Mesendoderm (in vitro differentiated cells): ENCODE data around the gene RGL3.
A peak's percentile ranks its signal among the peaks of the same experiment; 100 is the strongest.
"Not testable (repeated sequence)": the region's sequence is repeated elsewhere in the genome, so short reads cannot be mapped to it uniquely, and the experiment has no call there.

Source experiments
- DNase-seq: peaks from one replicate; pipeline ENCODE4 v3.0.0; 2013
- H2AK5ac ChIP-seq: 2 replicates; pipeline ENCODE4 v1.6.1; 2013; ENCODE audit warnings: low read length, inconsistent platforms
- H2BK120ac ChIP-seq: 2 replicates; pipeline ENCODE4 v1.6.1; 2013; ENCODE audit warnings: low read depth, mild to moderate bottlenecking, low read length, moderate library complexity, mixed read lengths
- H2BK15ac ChIP-seq: replicated peaks from 2 replicates; pipeline ENCODE4 v1.6.1; 2013; ENCODE audit warnings: low read depth, mild to moderate bottlenecking, moderate library complexity
- H2BK5ac ChIP-seq: 2 replicates; pipeline ENCODE4 v1.6.1; 2013; ENCODE audit warnings: low read length, inconsistent platforms
- H3K18ac ChIP-seq: 2 replicates; pipeline ENCODE4 v1.6.1; 2013; ENCODE audit warnings: mild to moderate bottlenecking, low read length, mixed read lengths
- H3K23ac ChIP-seq: one replicate; pipeline ENCODE4 v1.6.1; 2013; ENCODE audit warnings: low read length
- H3K27ac ChIP-seq: 2 replicates; pipeline ENCODE4 v1.5.1; 2013; ENCODE audit warnings: low read depth, mild to moderate bottlenecking, inconsistent platforms, low read length, moderate library complexity
- H3K27me3 ChIP-seq: 2 replicates; pipeline ENCODE4 v1.6.1; 2013; ENCODE audit warnings: low read length, control low read depth, mild to moderate bottlenecking, inconsistent platforms; ENCODE audit not compliant: insufficient read depth, poor library complexity
- H3K36me3 ChIP-seq: 2 replicates; pipeline ENCODE4 v1.6.1; 2013; ENCODE audit warnings: low read length, inconsistent platforms; ENCODE audit not compliant: control insufficient read depth, insufficient read depth
- H3K4ac ChIP-seq: one replicate; pipeline ENCODE4 v1.6.1; 2013; ENCODE audit warnings: low read depth, mild to moderate bottlenecking, low read length, moderate library complexity
- H3K4me1 ChIP-seq: 2 replicates; pipeline ENCODE4 v1.6.1; 2013; ENCODE audit warnings: low read depth, low read length, inconsistent platforms; ENCODE audit not compliant: control insufficient read depth
- H3K4me2 ChIP-seq: 2 replicates; pipeline ENCODE4 v1.6.1; 2013; ENCODE audit warnings: low read length
- H3K4me3 ChIP-seq: 2 replicates; pipeline ENCODE4 v1.5.1; 2013; ENCODE audit warnings: mild to moderate bottlenecking, low read length
- H3K56ac ChIP-seq: one replicate; pipeline ENCODE4 v1.6.1; 2013; ENCODE audit warnings: low read length
- H3K79me1 ChIP-seq: 2 replicates; pipeline ENCODE4 v1.6.1; 2013; ENCODE audit warnings: low read length, inconsistent platforms
- H3K79me2 ChIP-seq: 2 replicates; pipeline ENCODE4 v1.6.1; 2013; ENCODE audit warnings: mild to moderate bottlenecking, low read length; ENCODE audit not compliant: control insufficient read depth, insufficient read depth
- H3K9ac ChIP-seq: 2 replicates; pipeline ENCODE4 v1.6.1; 2013; ENCODE audit warnings: low read length, inconsistent platforms
- H4K5ac ChIP-seq: one replicate; pipeline ENCODE4 v1.6.1; 2013; ENCODE audit warnings: low read length
- H4K8ac ChIP-seq: one replicate; pipeline ENCODE4 v1.6.1; 2013; ENCODE audit warnings: low read depth, mild to moderate bottlenecking, control low read depth, low read length, moderate library complexity
- WGBS: extraction: QIAGEN DNeasy Blood & Tissue Kit; methylation state at CpG from one replicate; pipeline ENCODE4 v1.1.7; 2013; ENCODE audit warnings: low lambda C conversion rate, missing lambda C conversion rate; ENCODE audit not compliant: insufficient coverage; ENCODE audit errors: extremely low coverage; 5-methylcytosine and 5-hydroxymethylcytosine counted together

RGL3 gene

GRCh38 chr19:11380653-11381537 lies 38.2 kb downstream of the RGL3 start:
- no peaks in the 10 kb centered on the region for H3K36me3 ChIP-seq
- DNase-seq, result peak; percentile 100
- H3K9ac ChIP-seq, result peak overlapping the region; percentile 75
- H3K4me1 ChIP-seq, result no peaks in the 10 kb centered on the region
- no peak overlapping the region for H2AK5ac ChIP-seq
- no CpG with 5 or more reads among the region's 54 CpGs for WGBS
- peak overlapping the region; percentile 79 for H3K4me2 ChIP-seq
- H2BK120ac ChIP-seq, result no peak overlapping the region
- no peak overlapping the region for H3K23ac ChIP-seq
- no peaks in the 10 kb centered on the region for H3K79me2 ChIP-seq
- no peak overlapping the region for H2BK5ac ChIP-seq
- H4K8ac ChIP-seq, result no peak overlapping the region
- peak overlapping the region; percentile 72 for H3K4me3 ChIP-seq
- peak overlapping the region; percentile 34 for H3K27ac ChIP-seq
- no peaks in the 10 kb centered on the region for H3K27me3 ChIP-seq
- H2BK15ac ChIP-seq, result no peak overlapping the region
- no peak overlapping the region for H4K5ac ChIP-seq
- H3K18ac ChIP-seq, result no peak overlapping the region
- peak overlapping the region; percentile 88 for H3K56ac ChIP-seq
- H3K79me1 ChIP-seq, result no peaks in the 10 kb centered on the region
- H3K4ac ChIP-seq, result no peak overlapping the region

GRCh38 chr19:11379857-11380350 lies 39.2 kb downstream of the RGL3 start:
- Histone ChIP-seq H2AK5ac (no peak overlapping the region), H3K36me3 (no peaks in the 10 kb centered on the region), H3K56ac (no peak overlapping the region), H4K8ac (no peak overlapping the region), H3K4me3 (no peak overlapping the region), H3K27me3 (no peaks in the 10 kb centered on the region), H3K18ac (no peak overlapping the region), H3K4me2 (no peak overlapping the region), H3K79me1 (no peaks in the 10 kb centered on the region), H3K4ac (no peak overlapping the region), H3K23ac (no peak overlapping the region), H2BK5ac (no peak overlapping the region), H3K27ac (no peak overlapping the region), H3K79me2 (no peaks in the 10 kb centered on the region), H2BK15ac (no peak overlapping the region), H3K4me1 (no peaks in the 10 kb centered on the region), H3K9ac (no peak overlapping the region), H2BK120ac (no peak overlapping the region), H4K5ac (no peak overlapping the region)
- no peak for DNase-seq
- WGBS, result no CpG with 5 or more reads among the region's 7 CpGs

- H4K8ac ChIP-seq, H3K4me1 ChIP-seq, H3K4me3 ChIP-seq, H3K4me2 ChIP-seq, DNase-seq, H2BK5ac ChIP-seq, H3K27ac ChIP-seq, H4K5ac ChIP-seq, H3K4ac ChIP-seq, H2BK15ac ChIP-seq, H3K79me1 ChIP-seq, H3K23ac ChIP-seq, H3K27me3 ChIP-seq, H3K36me3 ChIP-seq, H3K9ac ChIP-seq, H2AK5ac ChIP-seq, H3K79me2 ChIP-seq, H3K56ac ChIP-seq, H2BK120ac ChIP-seq, H3K18ac ChIP-seq: not testable (repeated sequence)
- no CpG with 5 or more reads among the region's 14 CpGs for WGBS
Observed at GRCh38 chr19:11379269-11379845, 39.8 kb downstream of the RGL3 start.

GRCh38 chr19:11378319-11379189 lies 40.6 kb downstream of the RGL3 start:
- no peak overlapping the region for H2BK5ac ChIP-seq
- no peak overlapping the region for H3K9ac ChIP-seq
- H3K4ac ChIP-seq, result no peak overlapping the region
- H3K4me2 ChIP-seq, result no peak overlapping the region
- H2BK15ac ChIP-seq, result no peak overlapping the region
- peak overlapping the region; percentile 5 for H3K56ac ChIP-seq
- H3K18ac ChIP-seq, result no peak overlapping the region
- H2BK120ac ChIP-seq, result no peak overlapping the region
- no peak overlapping the region for H3K23ac ChIP-seq
- H3K4me3 ChIP-seq, result no peak overlapping the region
- no peaks in the 10 kb centered on the region for H3K79me2 ChIP-seq
- no peaks in the 10 kb centered on the region for H3K4me1 ChIP-seq
- H2AK5ac ChIP-seq, result no peak overlapping the region
- no peaks in the 10 kb centered on the region for H3K79me1 ChIP-seq
- H3K27ac ChIP-seq, result no peak overlapping the region
- no CpG with 5 or more reads among the region's 8 CpGs for WGBS
- DNase-seq, result peak; percentile 75
- no peaks in the 10 kb centered on the region for H3K27me3 ChIP-seq
- no peak overlapping the region for H4K8ac ChIP-seq
- no peak overlapping the region for H4K5ac ChIP-seq
- H3K36me3 ChIP-seq, result no peaks in the 10 kb centered on the region

GRCh38 chr19:11377756-11378155 lies 41.4 kb downstream of the RGL3 start:
- Histone ChIP-seq H4K5ac (no peak overlapping the region), H3K4me1 (no peaks in the 10 kb centered on the region), H2BK15ac (no peak overlapping the region), H3K56ac (no peak overlapping the region), H3K79me2 (no peaks in the 10 kb centered on the region), H3K79me1 (no peaks in the 10 kb centered on the region), H3K4me3 (no peak overlapping the region), H3K18ac (no peak overlapping the region), H3K27ac (no peak overlapping the region), H4K8ac (no peak overlapping the region), H3K36me3 (no peaks in the 10 kb centered on the region), H3K4ac (no peak overlapping the region), H3K23ac (no peak overlapping the region), H2BK5ac (no peak overlapping the region), H2BK120ac (no peak overlapping the region), H3K27me3 (no peaks in the 10 kb centered on the region), H3K4me2 (no peak overlapping the region), H2AK5ac (no peak overlapping the region), H3K9ac (no peak overlapping the region)
- no CpG with 5 or more reads among the region's 3 CpGs for whole genome bisulfite sequencing
- no peak for DNase-seq
